Measurements from ENCODE around the gene PRSS16.

DNA sequence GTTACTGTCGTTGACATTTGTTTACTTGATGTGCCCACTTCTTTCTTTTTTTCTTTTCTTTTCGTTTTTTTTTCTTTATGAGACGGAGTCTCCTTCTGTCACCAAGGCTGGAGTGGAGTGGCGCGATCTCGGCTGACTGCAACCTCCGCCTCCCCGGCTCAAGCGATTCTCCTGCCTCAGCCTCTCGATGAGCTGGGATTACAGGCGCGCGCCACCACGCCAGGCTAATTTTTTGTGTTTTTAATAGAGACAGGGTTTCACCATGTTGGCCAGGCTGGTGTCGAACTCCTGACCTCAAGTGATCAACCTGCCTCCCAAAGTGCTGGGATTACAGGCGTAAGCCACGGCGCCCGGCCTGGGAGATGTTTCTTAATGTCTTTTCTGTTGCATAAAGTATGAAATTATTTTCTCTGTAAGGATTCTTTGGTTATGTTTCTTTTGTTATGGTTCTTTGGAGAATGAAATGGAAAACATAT, 33.3 kb upstream of the PRSS16 start:
- TF ChIP-seq POLR2A (IDR thresholded peaks at IDR 0.05) (no peak), POLR2AphosphoS5 (IDR thresholded peaks at IDR 0.05) (no peak)
- TF ChIP-seq, protein P1, sequence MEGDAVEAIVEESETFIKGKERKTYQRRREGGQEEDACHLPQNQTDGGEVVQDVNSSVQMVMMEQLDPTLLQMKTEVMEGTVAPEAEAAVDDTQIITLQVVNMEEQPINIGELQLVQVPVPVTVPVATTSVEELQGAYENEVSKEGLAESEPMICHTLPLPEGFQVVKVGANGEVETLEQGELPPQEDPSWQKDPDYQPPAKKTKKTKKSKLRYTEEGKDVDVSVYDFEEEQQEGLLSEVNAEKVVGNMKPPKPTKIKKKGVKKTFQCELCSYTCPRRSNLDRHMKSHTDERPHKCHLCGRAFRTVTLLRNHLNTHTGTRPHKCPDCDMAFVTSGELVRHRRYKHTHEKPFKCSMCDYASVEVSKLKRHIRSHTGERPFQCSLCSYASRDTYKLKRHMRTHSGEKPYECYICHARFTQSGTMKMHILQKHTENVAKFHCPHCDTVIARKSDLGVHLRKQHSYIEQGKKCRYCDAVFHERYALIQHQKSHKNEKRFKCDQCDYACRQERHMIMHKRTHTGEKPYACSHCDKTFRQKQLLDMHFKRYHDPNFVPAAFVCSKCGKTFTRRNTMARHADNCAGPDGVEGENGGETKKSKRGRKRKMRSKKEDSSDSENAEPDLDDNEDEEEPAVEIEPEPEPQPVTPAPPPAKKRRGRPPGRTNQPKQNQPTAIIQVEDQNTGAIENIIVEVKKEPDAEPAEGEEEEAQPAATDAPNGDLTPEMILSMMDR (IDR thresholded peaks at IDR 0.05): no peak

All from prostate gland (tissue), 2 donors.